Measurements from ENCODE around the gene RAI14. TPM values are rescaled to one million over a fixed set of nuclear protein-coding genes. Genes with fewer than 3 reads are reported as not detected.
A peak's percentile ranks its signal among the peaks of the same experiment; 100 is the strongest.

RAI14 gene
- total and polyA plus RNA-seq, 2 donors (not counting 3 experiments of a cell fraction or from before 2014, with no cell fraction given), result 114 to 369 TPM

DNA sequence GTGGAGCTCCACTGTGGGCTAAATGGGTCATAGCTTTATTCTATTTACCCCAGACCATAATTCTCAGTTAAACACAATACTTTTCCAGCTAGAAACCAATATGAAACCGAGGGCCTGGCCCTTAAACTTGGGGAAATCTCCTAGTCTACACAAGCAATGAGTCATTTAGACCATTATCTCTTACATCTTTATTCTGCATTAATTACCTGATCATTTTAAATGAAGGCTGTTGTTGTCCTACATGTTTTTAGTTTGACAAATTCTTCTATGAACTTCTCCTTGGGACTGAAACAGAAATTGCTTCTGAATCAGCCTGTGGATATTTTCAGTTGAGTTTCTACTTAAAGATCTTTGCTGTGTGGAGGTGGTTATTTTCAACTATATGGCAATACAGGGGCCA lies 37.9 kb downstream of the RAI14 start:
- no peaks in the 10 kb centered on the region for H4K20me1 ChIP-seq (replicated peaks; ENCODE audit: control insufficient read depth, extremely low read depth, insufficient read depth, low read length)
- POLR2A ChIA-PET, result no interaction called here
- FAIRE-seq (no peak), DNase-seq (ENCODE audit: low read depth, low spot score) (no peak)
- no peak overlapping the region for H3K9ac ChIP-seq (replicated peaks; ENCODE audit: extremely low read depth, insufficient read depth, low read length)
- no peak overlapping the region for H3K4me2 ChIP-seq (ENCODE audit: insufficient read depth, low read length)
- no peaks in the 10 kb centered on the region for H3K27me3 ChIP-seq (ENCODE audit: control insufficient read depth in 2 of 2, insufficient read depth in 2 of 2, low read length in 2 of 2)
- H3K4me3 ChIP-seq (replicated peaks in 1 of 3; ENCODE audit: insufficient read depth in 1 of 3, low read depth in 1 of 3, low read length in 3 of 3), result no peak overlapping the region
- no peaks in the 10 kb centered on the region for H3K9me3 ChIP-seq (replicated peaks; ENCODE audit: control insufficient read depth, insufficient read depth, low read length)
- H2AFZ ChIP-seq (ENCODE audit: low read depth, low read length), result no peak overlapping the region
- intact Hi-C loops (cut with micrococcal nuclease) (loop anchor here (2.0 kb wide), 1 partner anchor 207 kb away; no protein-coding TSS in a partner anchor), dilution Hi-C loops (cut with MboI; ENCODE audit: extremely low pct_ligation_motif_present, low sequenced_read_pairs) (no loop called here)
- TF ChIP-seq MYC (IDR thresholded peaks at IDR 0.05; ENCODE audit: low read depth, low read length) (no peak), FOS (IDR thresholded peaks at IDR 0.05; ENCODE audit: borderline replicate concordance, insufficient read depth, low read length) (no peak), JUN (IDR thresholded peaks at IDR 0.05; ENCODE audit: borderline replicate concordance, insufficient read depth, insufficient read length, low read depth) (peak; percentile 13), GATA2 (IDR thresholded peaks at IDR 0.05; ENCODE audit: insufficient read depth, insufficient read length, low read depth, low read length) (peak; percentile 29)
- peaks cover 94% of the 10 kb centered on the region for H3K79me2 ChIP-seq (ENCODE audit: control insufficient read depth, insufficient read depth, low read length)
- CTCF ChIA-PET, result interaction anchor here (0.7 to 1.6 kb wide), 5 partner anchors 8 to 208 kb away, joined by 3 to 9 read pairs (median 3); no protein-coding TSS in a partner anchor
- peaks cover 28 to 40% of the 10 kb centered on the region in 2 experiments for H3K36me3 ChIP-seq (ENCODE audit: control insufficient read depth in 2 of 2, extremely low read depth in 1 of 2, insufficient read depth in 2 of 2, low read length in 2 of 2)
- H3K9me1 ChIP-seq (replicated peaks; ENCODE audit: control insufficient read depth, extremely low read depth, insufficient read depth, low read length), result no peaks in the 10 kb centered on the region
- BruUV-seq (replicated peaks), result no TSS peak
- H3K4me1 ChIP-seq (ENCODE audit: control insufficient read depth, extremely low read depth, insufficient read depth, low read length), result peaks cover 24% of the 10 kb centered on the region
- H3K27ac ChIP-seq (ENCODE audit: insufficient read depth, low read depth, low read length), result peak overlapping the region; percentile 26

DNA sequence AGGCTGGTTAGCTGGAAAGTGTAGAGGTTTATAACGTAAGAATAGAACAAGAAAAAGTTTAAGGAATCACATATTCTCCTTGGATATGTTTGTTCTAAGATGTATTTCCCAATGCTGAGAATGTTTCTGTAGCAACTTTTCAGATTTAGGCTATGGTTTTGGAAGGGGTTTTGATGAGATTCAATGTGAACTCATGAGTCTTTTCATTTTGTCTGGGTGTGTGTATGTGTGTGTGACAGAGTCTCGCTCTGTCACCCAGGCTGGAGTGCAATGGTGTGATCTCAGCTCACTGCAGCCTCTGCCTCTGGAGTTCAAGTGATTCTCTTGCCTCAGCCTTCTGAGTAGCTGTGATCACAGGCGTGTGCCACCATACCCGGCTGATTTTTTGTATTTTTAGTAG lies 38.6 kb downstream of the RAI14 start:
- H3K27ac ChIP-seq (ENCODE audit: insufficient read depth, low read depth, low read length), result peak overlapping the region; percentile 13
- intact Hi-C loops (cut with micrococcal nuclease), result loop anchor here (2.0 kb wide), 1 partner anchor 208 kb away; no protein-coding TSS in a partner anchor

More for the DNA sequence above, 38.6 kb downstream of the RAI14 start:
- TF ChIP-seq MYC (IDR thresholded peaks at IDR 0.05; ENCODE audit: low read depth, low read length) (no peak), FOS (IDR thresholded peaks at IDR 0.05; ENCODE audit: borderline replicate concordance, insufficient read depth, low read length) (no peak), GATA2 (IDR thresholded peaks at IDR 0.05; ENCODE audit: insufficient read depth, insufficient read length, low read depth, low read length) (no peak), JUN (IDR thresholded peaks at IDR 0.05; ENCODE audit: borderline replicate concordance, insufficient read depth, insufficient read length, low read depth) (no peak), POLR2AphosphoS5 (IDR thresholded peaks at IDR 0.05; ENCODE audit: insufficient read depth, low read depth, low read length) (no peak), EZH2 (IDR thresholded peaks at IDR 0.05; ENCODE audit: borderline replicate concordance, low read depth, low read length, severe bottlenecking) (no peak)
- TF ChIP-seq, protein P1, sequence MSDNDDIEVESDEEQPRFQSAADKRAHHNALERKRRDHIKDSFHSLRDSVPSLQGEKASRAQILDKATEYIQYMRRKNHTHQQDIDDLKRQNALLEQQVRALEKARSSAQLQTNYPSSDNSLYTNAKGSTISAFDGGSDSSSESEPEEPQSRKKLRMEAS (IDR thresholded peaks at IDR 0.05; ENCODE audit: insufficient read depth, insufficient read length), result no peak
- TF ChIP-seq, protein P2, sequence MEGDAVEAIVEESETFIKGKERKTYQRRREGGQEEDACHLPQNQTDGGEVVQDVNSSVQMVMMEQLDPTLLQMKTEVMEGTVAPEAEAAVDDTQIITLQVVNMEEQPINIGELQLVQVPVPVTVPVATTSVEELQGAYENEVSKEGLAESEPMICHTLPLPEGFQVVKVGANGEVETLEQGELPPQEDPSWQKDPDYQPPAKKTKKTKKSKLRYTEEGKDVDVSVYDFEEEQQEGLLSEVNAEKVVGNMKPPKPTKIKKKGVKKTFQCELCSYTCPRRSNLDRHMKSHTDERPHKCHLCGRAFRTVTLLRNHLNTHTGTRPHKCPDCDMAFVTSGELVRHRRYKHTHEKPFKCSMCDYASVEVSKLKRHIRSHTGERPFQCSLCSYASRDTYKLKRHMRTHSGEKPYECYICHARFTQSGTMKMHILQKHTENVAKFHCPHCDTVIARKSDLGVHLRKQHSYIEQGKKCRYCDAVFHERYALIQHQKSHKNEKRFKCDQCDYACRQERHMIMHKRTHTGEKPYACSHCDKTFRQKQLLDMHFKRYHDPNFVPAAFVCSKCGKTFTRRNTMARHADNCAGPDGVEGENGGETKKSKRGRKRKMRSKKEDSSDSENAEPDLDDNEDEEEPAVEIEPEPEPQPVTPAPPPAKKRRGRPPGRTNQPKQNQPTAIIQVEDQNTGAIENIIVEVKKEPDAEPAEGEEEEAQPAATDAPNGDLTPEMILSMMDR (IDR thresholded peaks at IDR 0.05; ENCODE audit: extremely low read depth in 1 of 2, insufficient read depth in 1 of 2, low read depth in 1 of 2, low read length in 2 of 2), result no peak
- Histone ChIP-seq H3K4me3 (replicated peaks in 1 of 3; ENCODE audit: insufficient read depth in 1 of 3, low read depth in 1 of 3, low read length in 3 of 3) (no peak overlapping the region), H3K27me3 (ENCODE audit: control insufficient read depth in 2 of 2, insufficient read depth in 2 of 2, low read length in 2 of 2) (no peaks in the 10 kb centered on the region), H3K4me2 (ENCODE audit: insufficient read depth, low read length) (no peak overlapping the region), H3K36me3 (ENCODE audit: control insufficient read depth in 2 of 2, extremely low read depth in 1 of 2, insufficient read depth in 2 of 2, low read length in 2 of 2) (peaks cover 28 to 35% of the 10 kb centered on the region in 2 experiments), H3K9me1 (replicated peaks; ENCODE audit: control insufficient read depth, extremely low read depth, insufficient read depth, low read length) (no peaks in the 10 kb centered on the region), H3K4me1 (ENCODE audit: control insufficient read depth, extremely low read depth, insufficient read depth, low read length) (peaks cover 24% of the 10 kb centered on the region), H2AFZ (ENCODE audit: low read depth, low read length) (no peak overlapping the region), H3K9me3 (replicated peaks; ENCODE audit: control insufficient read depth, insufficient read depth, low read length) (no peaks in the 10 kb centered on the region), H3K79me2 (ENCODE audit: control insufficient read depth, insufficient read depth, low read length) (peaks cover 94% of the 10 kb centered on the region), H3K9ac (replicated peaks; ENCODE audit: extremely low read depth, insufficient read depth, low read length) (no peak overlapping the region), H4K20me1 (replicated peaks; ENCODE audit: control insufficient read depth, extremely low read depth, insufficient read depth, low read length) (no peaks in the 10 kb centered on the region)
- POLR2A ChIA-PET, result no interaction called here
- FAIRE-seq (no peak), DNase-seq (ENCODE audit: low read depth, low spot score) (no peak)
- dilution Hi-C loops (cut with MboI; ENCODE audit: extremely low pct_ligation_motif_present, low sequenced_read_pairs), result no loop called here
- no TSS peak for BruUV-seq (replicated peaks)
- CTCF ChIA-PET, result interaction anchor here (0.9 to 1.6 kb wide), 4 partner anchors 8 to 209 kb away, joined by 3 to 9 read pairs (median 4); no protein-coding TSS in a partner anchor

All from endothelial cell of umbilical vein (primary cell).